Omental fat pad (tissue), 4 donors: ENCODE data around the gene PON1. TPM values are rescaled to one million over a fixed set of nuclear protein-coding genes. Genes with fewer than 3 reads are reported as not detected.

ENCODE experiments used
- ATAC-seq: fragments of 150-250 bp; one replicate; pipeline ENCODE4 v1.9.1; 2016; ENCODE audit warnings: mild to moderate bottlenecking, moderate library complexity; ENCODE audit not compliant: low FRiP score
- DNase-seq: peaks from one replicate; pipeline ENCODE4 v3.0.0-alpha.2; 2019; ENCODE audit warnings: low spot score
- CTCF ChIP-seq, 3 donors: fragments of 450-650 bp; IDR thresholded peaks; one replicate each; pipeline ENCODE4 v1.5.1; 2016 to 2017; ENCODE audit warnings: antibody characterized with exemption in 3 of 3, mild to moderate bottlenecking in 3 of 3, moderate library complexity in 2 of 3
- total RNA-seq, 4 donors: library from RNA; depleted of rRNA; stranded (reverse); fragments of >200 nt; gene quantifications; one replicate each; pipeline ENCODE4 v1.1.0, GENCODE V29; 2016

PON1 gene
- total RNA-seq, 4 donors from 2014 or later = 0.38 to 2.0 TPM; not detected in 2

- ATAC-seq (no peak), DNase-seq (no peak)
- no peak for TF ChIP-seq CTCF (IDR thresholded peaks at IDR 0.05)
These were observed 3.0 kb upstream of the PON1 start for GRCh38 chr7:95327356-95327755.

GRCh38 chr7:95323410-95324129 lies 762 bp downstream of the PON1 start:
- no peak for TF ChIP-seq CTCF (IDR thresholded peaks at IDR 0.05)
- no peak for ATAC-seq
- DNase-seq = no peak

- DNase-seq (no peak), ATAC-seq (no peak)
- TF ChIP-seq CTCF (IDR thresholded peaks at IDR 0.05) = no peak
These were observed 1.5 kb downstream of the PON1 start for GRCh38 chr7:95322854-95323253.

GRCh38 chr7:95322396-95322795 lies 1.9 kb downstream of the PON1 start:
- DNase-seq (no peak), ATAC-seq (no peak)
- TF ChIP-seq CTCF (IDR thresholded peaks at IDR 0.05) = no peak

- no peak for DNase-seq
- TF ChIP-seq CTCF (IDR thresholded peaks at IDR 0.05) = no peak
- no peak for ATAC-seq
These were observed 2.6 kb downstream of the PON1 start for GRCh38 chr7:95321720-95322119.

GRCh38 chr7:95320651-95321050 lies 3.7 kb downstream of the PON1 start:
- TF ChIP-seq CTCF (IDR thresholded peaks at IDR 0.05) = no peak
- ATAC-seq = no peak
- DNase-seq = no peak

- ATAC-seq = no peak
- DNase-seq = no peak
- TF ChIP-seq CTCF (IDR thresholded peaks at IDR 0.05) = no peak
These were observed 4.8 kb downstream of the PON1 start for GRCh38 chr7:95319570-95319969.
